Smooth muscle cell (in vitro differentiated cells): ENCODE results near the gene MGARP. TPM values are rescaled to one million over a fixed set of nuclear protein-coding genes. Genes with fewer than 3 reads are reported as not detected.

ENCODE experiments used
- DNase-seq: peaks from one replicate; lab custom pipeline; 2025; ENCODE audit not compliant: unreplicated experiment; lab: John Stamatoyannopoulos, UW
- H2AFZ ChIP-seq: fragments of 200-600 bp; sonication (generic); 2 replicates; pipeline ENCODE4 v1.6.0; 2016; ENCODE audit warnings: antibody characterized with exemption, low read depth, mild to moderate bottlenecking
- H3F3A ChIP-seq: fragments of 200-600 bp; sonication (generic); 2 replicates; pipeline ENCODE4 v1.6.0; 2017; ENCODE audit warnings: antibody characterized with exemption, low read depth
- H3K27ac ChIP-seq: fragments of 200-600 bp; sonication (generic); 2 replicates; pipeline ENCODE4 v1.5.1; 2016; ENCODE audit warnings: low read depth, mild to moderate bottlenecking
- H3K27me3 ChIP-seq: fragments of 200-600 bp; sonication (generic); 2 replicates; pipeline ENCODE4 v1.6.1; 2016; ENCODE audit warnings: low read depth, mild to moderate bottlenecking
- H3K36me3 ChIP-seq: fragments of 200-600 bp; sonication (generic); 2 replicates; pipeline ENCODE4 v1.5.1; 2016; ENCODE audit warnings: low read depth
- H3K4me1 ChIP-seq: fragments of 200-600 bp; sonication (generic); 2 replicates; pipeline ENCODE4 v1.5.1; 2016; ENCODE audit warnings: low read depth
- H3K4me2 ChIP-seq: fragments of 200-600 bp; sonication (generic); 2 replicates; pipeline ENCODE4 v1.6.0; 2016; ENCODE audit warnings: mild to moderate bottlenecking
- H3K4me3 ChIP-seq: fragments of 200-600 bp; sonication (generic); 2 replicates; pipeline ENCODE4 v1.5.1; 2016; ENCODE audit warnings: mild to moderate bottlenecking
- H3K79me2 ChIP-seq: fragments of 200-600 bp; sonication (generic); 2 replicates; pipeline ENCODE4 v1.6.0; 2016; ENCODE audit warnings: low read depth, mild to moderate bottlenecking
- H3K9ac ChIP-seq: fragments of 200-600 bp; sonication (generic); 2 replicates; pipeline ENCODE4 v1.6.0; 2016; ENCODE audit warnings: low read depth
- H3K9me3 ChIP-seq: fragments of 200-600 bp; sonication (generic); replicated peaks from 2 replicates; pipeline ENCODE4 v1.5.1; 2016; ENCODE audit warnings: low read depth
- H4K20me1 ChIP-seq: fragments of 200-600 bp; sonication (generic); 2 replicates; pipeline ENCODE4 v1.6.0; 2016; ENCODE audit warnings: low read depth
- CTCF ChIP-seq: fragments of 200-600 bp; sonication (generic); IDR thresholded peaks from 2 replicates; pipeline ENCODE4 v1.5.1; 2017; ENCODE audit warnings: borderline replicate concordance, mild to moderate bottlenecking, antibody characterized with exemption; ENCODE audit not compliant: insufficient read depth, poor library complexity, severe bottlenecking
- WGBS: methylation state at CpG from one replicate; pipeline ENCODE4 v1.1.7; 2016; ENCODE audit warnings: low lambda C conversion rate; 5-methylcytosine and 5-hydroxymethylcytosine counted together
- polyA plus RNA-seq: library from polyadenylated mRNA; unstranded; fragments of >200 nt; fragmentation: Nextera tagmentation; extraction: Ambion mirVana; gene quantifications from 2 replicates; pipeline ENCODE4 v1.2.1, GENCODE V29; 2016
- total RNA-seq: library from RNA; depleted of rRNA; stranded (reverse); fragments of >200 nt; gene quantifications from 2 replicates; pipeline ENCODE4 v1.2.3, GENCODE V29; 2014

The MGARP gene
- total and polyA plus RNA-seq, 2 experiments from 2014 or later: 0.39 TPM; not detected in 1

- H3K9ac ChIP-seq: no peak overlapping the region
- 100% methylated on average over 2 of the region's 2 CpGs for WGBS
- H3K4me2 ChIP-seq: no peak overlapping the region
- no peak for TF ChIP-seq CTCF
- no peaks in the 10 kb centered on the region for H3K9me3 ChIP-seq
- peaks cover 20% of the 10 kb centered on the region for H3F3A ChIP-seq
- H3K27ac ChIP-seq: no peak overlapping the region
- peaks cover 14% of the 10 kb centered on the region for H3K4me1 ChIP-seq
- H3K36me3 ChIP-seq: no peaks in the 10 kb centered on the region
- H3K79me2 ChIP-seq: peaks cover 85% of the 10 kb centered on the region
- H3K4me3 ChIP-seq: no peak overlapping the region
- H4K20me1 ChIP-seq: peaks cover 72% of the 10 kb centered on the region
- H3K27me3 ChIP-seq: no peaks in the 10 kb centered on the region
- DNase-seq: no peak
- no peak overlapping the region for H2AFZ ChIP-seq
Observed at GRCh38 chr4:139304920-139305319, 24.9 kb upstream of the MGARP start.

- Histone ChIP-seq H3K9ac (peak within 1 kb of the TSS; percentile 96), H3K79me2 (peaks cover 59% of the 10 kb centered on the region), H3K27ac (peak within 1 kb of the TSS; percentile 92), H3F3A (peaks cover 22% of the 10 kb centered on the region), H3K27me3 (no peaks in the 10 kb centered on the region), H3K9me3 (no peaks in the 10 kb centered on the region), H3K4me1 (peaks cover 22% of the 10 kb centered on the region), H4K20me1 (peaks cover 48% of the 10 kb centered on the region), H3K36me3 (no peaks in the 10 kb centered on the region), H3K4me3 (peak within 1 kb of the TSS; percentile 99), H2AFZ (peak within 1 kb of the TSS; percentile 88), H3K4me2 (peak within 1 kb of the TSS; percentile 94)
- 1% methylated on average over 44 of the region's 46 CpGs for WGBS
- peak; percentile 59 for DNase-seq
- peak; percentile 12 for TF ChIP-seq CTCF
Observed at GRCh38 chr4:139301821-139302611, 22.0 kb upstream of the MGARP start, which contains the start of gene NDUFC1. NDUFC1 (minus strand) TSS chr4:139302477; CDS start chr4:139295798, 6,679 bp downstream.

GRCh38 chr4:139301113-139301820, 21.2 kb upstream of the MGARP start, which contains the start of gene NAA15:
NAA15 (plus strand) TSS chr4:139301505; CDS start chr4:139301778, 273 bp downstream.
- Histone ChIP-seq H2AFZ (peak within 1 kb of the TSS; percentile 88), H3K4me3 (peak within 1 kb of the TSS; percentile 99), H3K79me2 (peaks cover 52% of the 10 kb centered on the region), H3K36me3 (no peaks in the 10 kb centered on the region), H3K4me1 (peaks cover 22% of the 10 kb centered on the region), H4K20me1 (peaks cover 41% of the 10 kb centered on the region), H3F3A (peaks cover 24% of the 10 kb centered on the region), H3K4me2 (peak within 1 kb of the TSS; percentile 94), H3K9me3 (no peaks in the 10 kb centered on the region), H3K27me3 (no peaks in the 10 kb centered on the region), H3K9ac (peak within 1 kb of the TSS; percentile 96), H3K27ac (peak within 1 kb of the TSS; percentile 92)
- TF ChIP-seq CTCF: no peak
- peak; percentile 88 for DNase-seq
- under 1% methylated on average over 61 of the region's 61 CpGs for WGBS
